Loucy (cell line): ENCODE results near the gene PLOD3.

Experiments
- H2AFZ ChIP-seq: fragments of 200-600 bp; sonication (generic); 2 replicates; pipeline ENCODE4 v1.6.0; 2016; ENCODE audit warnings: antibody characterized with exemption, mild to moderate bottlenecking, low read length, moderate library complexity
- H3F3A ChIP-seq: fragments of 200-600 bp; 2 replicates; pipeline ENCODE4 v1.6.0; 2016; ENCODE audit warnings: antibody characterized with exemption, low read depth, mild to moderate bottlenecking
- H3K27me3 ChIP-seq: fragments of 200-600 bp; sonication (generic); 2 replicates; pipeline ENCODE4 v1.6.1; 2014; ENCODE audit warnings: low read length, mild to moderate bottlenecking; ENCODE audit not compliant: insufficient read depth, poor library complexity, severe bottlenecking
- H3K36me3 ChIP-seq: fragments of 200-600 bp; sonication (generic); 2 replicates; pipeline ENCODE4 v1.6.1; 2016; ENCODE audit warnings: low read length; ENCODE audit not compliant: insufficient read depth
- H3K4me1 ChIP-seq: fragments of 200-600 bp; sonication (generic); 2 replicates; pipeline ENCODE4 v1.5.1; 2014; ENCODE audit warnings: low read length, mild to moderate bottlenecking; ENCODE audit not compliant: insufficient read depth, poor library complexity, severe bottlenecking
- H3K4me2 ChIP-seq: fragments of 200-600 bp; sonication (generic); 2 replicates; pipeline ENCODE4 v1.6.0; 2014; ENCODE audit warnings: antibody characterized with exemption, low read length, low read depth, mild to moderate bottlenecking; ENCODE audit not compliant: poor library complexity, severe bottlenecking
- H3K4me3 ChIP-seq: fragments of 200-600 bp; sonication (generic); 2 replicates; pipeline ENCODE4 v1.5.1; 2014; ENCODE audit warnings: low read length, mild to moderate bottlenecking, mixed read lengths; ENCODE audit not compliant: poor library complexity, severe bottlenecking
- H3K79me2 ChIP-seq: fragments of 200-600 bp; sonication (generic); 2 replicates; pipeline ENCODE4 v1.6.1; 2014; ENCODE audit warnings: low read length; ENCODE audit not compliant: insufficient read depth
- H3K9ac ChIP-seq: fragments of 200-600 bp; sonication (generic); 2 replicates; pipeline ENCODE4 v1.6.0; 2014; ENCODE audit warnings: mild to moderate bottlenecking, low read depth, low read length, moderate library complexity; ENCODE audit not compliant: poor library complexity, severe bottlenecking
- H3K9me2 ChIP-seq: fragments of 200-600 bp; sonication (generic); replicated peaks from 2 replicates; pipeline ENCODE4 v1.6.1; 2016; ENCODE audit warnings: low read depth, low read length, mixed read lengths
- H3K9me3 ChIP-seq: fragments of 200-600 bp; sonication (generic); 2 replicates; pipeline ENCODE4 v1.6.1; 2014; ENCODE audit warnings: mild to moderate bottlenecking, antibody characterized with exemption, low read length, low read depth; ENCODE audit not compliant: insufficient read depth
- H4K20me1 ChIP-seq: fragments of 200-600 bp; sonication (generic); 2 replicates; pipeline ENCODE4 v1.6.0; 2014; ENCODE audit warnings: antibody characterized with exemption, low read length, mild to moderate bottlenecking; ENCODE audit not compliant: insufficient read depth, poor library complexity, severe bottlenecking
- CTCF ChIP-seq: fragments of 200-600 bp; sonication (generic); conservative IDR thresholded peaks from 2 replicates; pipeline ENCODE4 v1.5.1; 2014; ENCODE audit warnings: mild to moderate bottlenecking, antibody characterized with exemption, low read length
- EZH2phosphoT487 ChIP-seq: fragments of 200-600 bp; IDR thresholded peaks from 2 replicates; pipeline ENCODE4 v1.6.1; 2018; ENCODE audit warnings: antibody characterized with exemption, mild to moderate bottlenecking, moderate library complexity, borderline replicate concordance

Gene PLOD3

GRCh38 chr7:101174322-101174854, 43.0 kb downstream of the PLOD3 start:
- TF ChIP-seq EZH2phosphoT487 (no peak), CTCF (no peak)
- Histone ChIP-seq H3F3A (no peaks in the 10 kb centered on the region), H3K4me2 (no peak overlapping the region), H3K4me1 (peaks cover 26% of the 10 kb centered on the region), H2AFZ (no peak overlapping the region), H3K27me3 (no peaks in the 10 kb centered on the region), H3K36me3 (no peaks in the 10 kb centered on the region), H3K79me2 (no peaks in the 10 kb centered on the region), H3K4me3 (no peak overlapping the region), H3K9me3 (no peaks in the 10 kb centered on the region), H3K9me2 (no peaks in the 10 kb centered on the region), H4K20me1 (no peaks in the 10 kb centered on the region), H3K9ac (no peak overlapping the region)

GRCh38 chr7:101173752-101174244, 43.6 kb downstream of the PLOD3 start:
- Histone ChIP-seq H3K4me3 (no peak overlapping the region), H3F3A (no peaks in the 10 kb centered on the region), H3K4me1 (peaks cover 30% of the 10 kb centered on the region), H3K9me3 (no peaks in the 10 kb centered on the region), H3K79me2 (no peaks in the 10 kb centered on the region), H3K4me2 (no peak overlapping the region), H3K27me3 (no peaks in the 10 kb centered on the region), H3K9ac (no peak overlapping the region), H3K36me3 (no peaks in the 10 kb centered on the region), H4K20me1 (no peaks in the 10 kb centered on the region), H3K9me2 (no peaks in the 10 kb centered on the region), H2AFZ (no peak overlapping the region)
- TF ChIP-seq CTCF (no peak), EZH2phosphoT487 (no peak)

- H3K9me2 ChIP-seq, result no peaks in the 10 kb centered on the region
- H3K9ac ChIP-seq, result no peak overlapping the region
- H4K20me1 ChIP-seq, result no peaks in the 10 kb centered on the region
- no peaks in the 10 kb centered on the region for H3K9me3 ChIP-seq
- no peaks in the 10 kb centered on the region for H3K79me2 ChIP-seq
- no peak for TF ChIP-seq EZH2phosphoT487
- TF ChIP-seq CTCF, result no peak
- H3K27me3 ChIP-seq, result no peaks in the 10 kb centered on the region
- no peak overlapping the region for H2AFZ ChIP-seq
- H3K4me1 ChIP-seq, result peaks cover 30% of the 10 kb centered on the region
- H3F3A ChIP-seq, result no peaks in the 10 kb centered on the region
- H3K36me3 ChIP-seq, result no peaks in the 10 kb centered on the region
- no peak overlapping the region for H3K4me2 ChIP-seq
- no peak overlapping the region for H3K4me3 ChIP-seq
Measured at GRCh38 chr7:101172854-101173751, 44.3 kb downstream of the PLOD3 start.
